ENCODE data around the gene NPPC. TPM values are rescaled to one million over a fixed set of nuclear protein-coding genes. Genes with fewer than 3 reads are reported as not detected.

Gene NPPC
- total RNA-seq, 2 experiments from 2014 or later: not detected

DNA sequence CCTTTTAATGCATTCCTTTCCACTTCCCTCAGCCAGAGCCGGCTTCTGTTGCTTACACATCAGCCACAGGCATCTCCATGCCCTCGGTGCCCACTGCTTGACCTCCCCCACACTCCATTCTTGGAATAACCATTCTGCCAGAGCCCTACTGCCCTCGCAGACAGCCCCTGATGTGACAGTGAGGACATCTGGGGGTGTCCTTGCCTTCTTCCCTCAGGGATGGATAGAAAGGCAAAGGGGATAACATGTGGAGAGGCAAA is 6.4 kb upstream of the NPPC start:
- CTCF ChIA-PET: no interaction called here
- no peak for DNase-seq
- Mint-ChIP-seq H3K4me1 (no peaks in the 10 kb centered on the region), H3K36me3 (no peaks in the 10 kb centered on the region), H3K27ac (no peak overlapping the region), H3K9me3 (ENCODE audit: low read depth) (no peaks in the 10 kb centered on the region), H3K4me3 (no peak overlapping the region), H3K27me3 (peaks cover 24% of the 10 kb centered on the region)
- no peak for ATAC-seq

DNA sequence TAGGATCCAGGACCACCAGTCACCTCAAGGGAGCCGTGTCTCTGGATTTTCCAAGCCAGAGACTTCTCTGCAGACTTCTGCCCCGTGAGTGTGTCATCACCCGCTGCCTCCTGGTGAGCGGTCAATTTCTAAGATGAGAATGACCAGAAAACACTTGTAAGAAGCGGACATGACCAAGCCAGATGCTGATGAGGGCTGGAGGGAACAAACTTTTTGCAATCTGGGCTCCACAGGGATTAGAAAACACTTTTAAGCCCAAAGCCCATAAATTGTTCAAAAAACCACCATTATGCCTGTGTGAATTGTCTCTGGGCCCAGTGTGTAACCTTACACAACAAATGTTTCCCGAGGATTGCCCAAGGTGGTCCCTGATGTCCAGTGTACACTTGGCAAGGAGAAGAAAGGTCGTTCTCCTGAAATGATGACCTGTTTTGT is 5.3 kb upstream of the NPPC start:
- H3K27ac Mint-ChIP-seq: no peak overlapping the region

DNA sequence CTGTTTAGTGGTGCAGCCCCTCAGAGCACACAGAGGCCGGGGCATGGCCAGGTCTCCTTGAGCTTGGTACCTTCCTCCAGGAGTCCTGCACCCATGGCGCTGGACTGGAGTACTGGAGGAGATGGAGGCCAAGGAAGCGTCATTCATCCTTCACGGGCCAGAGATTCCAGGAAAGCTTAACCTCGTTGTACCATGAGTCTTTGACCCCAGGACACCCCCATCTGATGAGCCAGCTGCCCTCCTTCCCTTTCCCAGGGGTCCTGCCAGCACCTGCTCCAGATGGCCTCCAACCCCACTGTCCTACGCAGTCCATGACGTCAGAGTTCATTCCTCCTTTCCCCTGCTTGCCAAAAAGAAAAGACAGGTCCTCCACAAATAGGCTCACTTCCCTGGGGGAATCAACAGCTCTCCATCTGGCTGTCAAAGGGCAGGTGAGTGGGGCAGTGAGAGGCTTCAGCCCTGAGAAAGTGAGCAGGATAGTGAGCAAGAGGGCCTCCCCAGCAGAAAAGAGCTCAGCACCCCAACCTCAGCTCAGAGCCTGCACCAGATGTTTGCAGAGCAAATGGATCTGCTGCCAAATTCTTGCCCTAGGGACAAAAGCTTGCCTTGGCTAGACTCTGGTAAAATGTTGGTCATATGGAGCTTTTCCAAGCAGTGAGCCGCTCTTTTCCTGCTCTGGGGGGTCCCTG is 4.5 kb upstream of the NPPC start:
- DNase-seq: peak; percentile 35
- CTCF ChIA-PET: interaction anchor here (1.1 kb wide), 1 partner anchor 9 kb away, joined by 3 read pairs; no protein-coding TSS in a partner anchor
- H3K4me3 Mint-ChIP-seq: no peak overlapping the region
- ATAC-seq: no peak
- H3K9me3 Mint-ChIP-seq (ENCODE audit: low read depth): no peaks in the 10 kb centered on the region
- no peaks in the 10 kb centered on the region for H3K36me3 Mint-ChIP-seq
- peaks cover 8% of the 10 kb centered on the region for H3K4me1 Mint-ChIP-seq
- no peak overlapping the region for H3K27ac Mint-ChIP-seq
- H3K27me3 Mint-ChIP-seq: peaks cover 33% of the 10 kb centered on the region

More for the DNA sequence above, 5.3 kb upstream of the NPPC start:
- H3K4me1 Mint-ChIP-seq: peaks cover 7% of the 10 kb centered on the region
- no peaks in the 10 kb centered on the region for H3K36me3 Mint-ChIP-seq
- peak; percentile 35 for DNase-seq
- no peak overlapping the region for H3K4me3 Mint-ChIP-seq
- CTCF ChIA-PET: interaction anchor here (1.1 kb wide), 1 partner anchor 10 kb away, joined by 3 read pairs; no protein-coding TSS in a partner anchor
- H3K9me3 Mint-ChIP-seq (ENCODE audit: low read depth): no peaks in the 10 kb centered on the region
- ATAC-seq: no peak
- H3K27me3 Mint-ChIP-seq: peaks cover 35% of the 10 kb centered on the region

DNA sequence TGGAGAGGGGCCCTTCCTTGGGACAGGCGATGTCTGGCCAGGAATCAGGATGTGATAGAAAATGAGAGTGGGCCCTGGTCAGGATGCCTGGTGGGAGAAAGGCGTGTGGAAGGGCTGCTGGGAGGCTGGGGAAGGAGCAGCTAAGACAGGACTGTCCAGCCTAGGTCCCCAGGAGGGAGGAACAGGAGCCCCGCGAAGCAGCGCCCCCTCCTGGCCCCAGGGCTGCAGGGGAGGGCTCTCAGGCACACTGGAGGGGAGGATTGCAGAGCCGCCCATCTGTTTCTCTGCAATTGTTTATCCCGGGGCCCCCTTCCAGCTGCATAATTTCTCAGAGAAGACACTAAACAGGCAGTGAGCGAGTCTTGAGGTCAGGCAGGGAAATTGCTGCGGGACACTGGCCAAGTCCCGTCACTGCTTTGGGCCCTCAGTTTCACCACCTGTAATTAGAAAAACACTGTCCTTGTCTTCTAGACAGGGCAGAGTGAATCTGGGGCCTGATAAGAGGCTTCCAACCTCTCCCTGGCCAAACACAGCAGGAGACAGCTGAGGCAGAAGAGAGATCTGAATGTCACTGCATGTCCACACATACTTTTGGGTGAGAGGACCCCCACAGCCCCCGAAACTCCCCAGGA is 3.9 kb upstream of the NPPC start:
- H3K27ac Mint-ChIP-seq: no peak overlapping the region
- ATAC-seq (no peak), DNase-seq (peak; percentile 42)
- CTCF ChIA-PET: interaction anchor here (1.2 to 15.4 kb wide), 3 partner anchors 209 to 394 kb away, joined by 3 to 153 read pairs (median 5); no protein-coding TSS in a partner anchor
- no peaks in the 10 kb centered on the region for H3K36me3 Mint-ChIP-seq
- no peak overlapping the region for H3K4me3 Mint-ChIP-seq
- peaks cover 33% of the 10 kb centered on the region for H3K27me3 Mint-ChIP-seq
- H3K9me3 Mint-ChIP-seq (ENCODE audit: low read depth): no peaks in the 10 kb centered on the region
- peaks cover 8% of the 10 kb centered on the region for H3K4me1 Mint-ChIP-seq

DNA sequence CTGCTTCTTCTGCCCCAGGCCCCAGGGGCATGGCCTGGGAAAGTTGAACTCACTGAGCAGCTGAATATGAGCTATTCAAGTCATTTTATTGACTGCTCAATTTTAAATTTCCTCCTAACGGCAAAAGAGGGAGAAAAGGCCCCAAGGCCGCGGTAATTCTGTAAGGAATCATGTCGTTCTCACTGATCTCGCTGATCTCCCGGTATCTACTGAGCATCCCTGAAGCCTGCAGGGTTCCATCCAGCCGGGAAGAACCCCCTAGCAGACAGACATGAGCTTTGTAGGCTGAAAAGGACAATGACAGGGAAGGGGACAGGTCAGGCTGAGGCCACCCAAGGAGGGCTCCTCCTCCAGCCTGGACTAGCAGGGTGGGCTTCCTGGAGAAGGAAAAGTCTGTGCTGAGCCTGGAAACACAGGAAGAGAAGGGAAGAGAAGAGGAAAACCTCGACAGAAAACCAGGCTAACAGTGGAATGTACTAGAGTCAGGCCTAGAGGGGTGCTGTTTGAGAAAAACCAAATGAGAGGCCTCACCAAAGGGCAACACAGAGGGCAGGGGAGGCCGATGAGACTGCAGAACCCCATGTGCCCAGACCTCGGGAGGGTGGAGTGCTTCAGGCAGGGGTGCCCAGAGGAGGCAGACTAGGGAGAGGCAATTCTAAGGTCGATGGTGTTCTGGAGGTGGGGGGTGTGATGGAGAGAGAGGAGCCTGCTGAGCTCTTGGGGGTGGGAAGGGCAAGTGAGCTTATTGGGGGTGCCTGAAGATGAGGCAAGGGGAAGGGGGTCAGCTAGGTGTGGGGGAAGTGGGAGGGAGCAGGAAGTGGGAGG is 2.9 kb upstream of the NPPC start:
- ATAC-seq (no peak), DNase-seq (peak; percentile 36)
- Mint-ChIP-seq H3K36me3 (no peaks in the 10 kb centered on the region), H3K9me3 (ENCODE audit: low read depth) (no peaks in the 10 kb centered on the region), H3K27ac (no peak overlapping the region), H3K4me3 (no peak overlapping the region), H3K27me3 (peaks cover 42% of the 10 kb centered on the region), H3K4me1 (peaks cover 9% of the 10 kb centered on the region)
- CTCF ChIA-PET: interaction anchor here (1.1 to 15.4 kb wide), 7 partner anchors 12 to 395 kb away, joined by 3 to 153 read pairs (median 3); no protein-coding TSS in a partner anchor

DNA sequence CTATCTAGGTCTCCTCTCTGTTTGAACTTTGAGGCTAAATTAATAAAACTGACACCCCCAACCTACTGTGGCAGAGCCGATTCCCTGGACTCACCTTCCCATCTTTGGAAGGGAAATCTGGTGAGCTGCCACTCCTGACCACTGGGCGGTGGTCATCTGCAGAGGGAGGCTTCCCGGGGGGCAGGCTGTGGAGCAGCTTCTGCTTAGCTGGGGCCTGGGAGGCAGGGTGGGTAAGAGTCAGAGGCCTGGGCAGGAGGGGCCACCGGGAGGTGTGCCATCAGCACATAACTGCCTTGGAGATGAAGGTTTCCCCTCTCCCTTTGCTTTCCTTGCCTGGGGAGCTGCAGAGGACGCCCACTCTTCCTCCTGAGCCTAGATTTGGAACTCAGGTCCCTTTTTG is 2.3 kb upstream of the NPPC start:
- H3K9me3 Mint-ChIP-seq (ENCODE audit: low read depth): no peaks in the 10 kb centered on the region
- peak; percentile 37 for DNase-seq
- no peak for ATAC-seq
- H3K4me3 Mint-ChIP-seq: no peak overlapping the region
- H3K36me3 Mint-ChIP-seq: no peaks in the 10 kb centered on the region
- peaks cover 49% of the 10 kb centered on the region for H3K27me3 Mint-ChIP-seq
- H3K4me1 Mint-ChIP-seq: peaks cover 9% of the 10 kb centered on the region
- CTCF ChIA-PET: interaction anchor here (1.1 to 15.4 kb wide), 6 partner anchors 13 to 396 kb away, joined by 3 to 153 read pairs (median 3); no protein-coding TSS in a partner anchor
- H3K27ac Mint-ChIP-seq: no peak overlapping the region

DNA sequence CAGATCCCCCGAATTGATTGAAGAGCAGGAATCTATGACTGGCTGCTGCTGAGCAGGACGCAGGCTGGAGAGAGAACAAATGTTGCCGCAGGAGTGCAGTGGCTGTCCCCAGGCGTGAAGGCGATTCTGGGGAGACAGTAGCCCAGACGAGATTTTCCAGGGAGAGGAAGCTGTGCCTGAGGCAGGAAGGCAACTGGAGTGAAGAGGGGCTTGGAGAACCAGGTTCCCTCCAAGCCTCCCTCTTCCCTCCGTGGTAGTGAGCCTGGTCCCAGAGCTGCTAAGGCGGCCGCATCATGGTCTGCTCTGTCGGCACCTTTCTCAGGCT is 1.3 kb upstream of the NPPC start:
- Mint-ChIP-seq H3K4me3 (no peak overlapping the region), H3K27ac (no peak overlapping the region), H3K4me1 (peaks cover 9% of the 10 kb centered on the region), H3K27me3 (peaks cover 52% of the 10 kb centered on the region), H3K9me3 (ENCODE audit: low read depth) (no peaks in the 10 kb centered on the region), H3K36me3 (no peaks in the 10 kb centered on the region)
- DNase-seq (no peak), ATAC-seq (no peak)
- CTCF ChIA-PET: interaction anchor here (1.5 to 15.4 kb wide), 4 partner anchors 27 to 396 kb away, joined by 3 to 153 read pairs (median 12); no protein-coding TSS in a partner anchor

DNA sequence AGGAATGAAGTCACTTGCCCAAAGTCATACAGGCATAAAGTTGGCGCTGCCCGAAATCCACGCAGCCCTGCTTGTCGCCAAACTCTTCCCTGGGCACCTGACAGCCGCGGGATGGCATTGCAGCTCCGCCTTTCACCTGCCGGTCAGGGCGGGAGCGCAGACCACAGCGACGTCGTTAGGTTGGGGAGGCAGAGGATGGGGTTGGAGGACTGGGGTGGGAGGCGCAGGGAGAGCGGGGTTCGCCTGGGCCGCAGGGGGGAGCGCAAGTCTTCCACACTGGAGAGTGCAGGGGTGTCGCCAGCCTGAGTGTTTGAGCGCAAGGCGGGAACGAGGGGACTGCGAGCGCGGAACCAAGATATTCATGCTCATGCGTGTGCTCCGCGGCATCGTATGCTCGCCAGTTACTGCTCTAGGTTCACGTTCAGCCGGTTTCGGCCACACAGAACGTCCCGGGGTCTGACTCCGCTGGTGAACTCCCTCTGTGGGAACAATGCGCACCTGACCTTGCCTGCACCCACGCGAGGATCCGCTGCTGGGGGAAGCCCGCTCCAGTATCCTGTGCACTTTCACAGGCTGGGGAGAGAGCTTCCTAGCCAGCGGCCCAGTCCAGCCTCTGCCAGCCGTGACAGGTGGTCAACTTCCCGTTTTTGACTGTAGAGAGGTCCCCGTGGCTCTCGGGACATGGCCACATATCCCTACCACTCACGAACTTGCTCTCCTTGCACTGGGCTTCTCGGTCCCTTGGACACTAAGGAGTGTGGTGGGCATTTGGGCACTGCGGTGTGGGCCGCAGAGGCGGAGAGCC is 767 bp upstream of the NPPC start:
- peak; percentile 57 for DNase-seq
- no peak overlapping the region for H3K27ac Mint-ChIP-seq
- H3K36me3 Mint-ChIP-seq: no peaks in the 10 kb centered on the region
- peaks cover 52% of the 10 kb centered on the region for H3K27me3 Mint-ChIP-seq
- H3K4me3 Mint-ChIP-seq: peak overlapping the region; percentile 48
- CTCF ChIA-PET: interaction anchor here (0.6 to 15.4 kb wide), 11 partner anchors 214 to 512 kb away, joined by 3 to 153 read pairs (median 6); no protein-coding TSS in a partner anchor
- no peak for ATAC-seq
- H3K9me3 Mint-ChIP-seq (ENCODE audit: low read depth): no peaks in the 10 kb centered on the region
- peaks cover 9% of the 10 kb centered on the region for H3K4me1 Mint-ChIP-seq

DNA sequence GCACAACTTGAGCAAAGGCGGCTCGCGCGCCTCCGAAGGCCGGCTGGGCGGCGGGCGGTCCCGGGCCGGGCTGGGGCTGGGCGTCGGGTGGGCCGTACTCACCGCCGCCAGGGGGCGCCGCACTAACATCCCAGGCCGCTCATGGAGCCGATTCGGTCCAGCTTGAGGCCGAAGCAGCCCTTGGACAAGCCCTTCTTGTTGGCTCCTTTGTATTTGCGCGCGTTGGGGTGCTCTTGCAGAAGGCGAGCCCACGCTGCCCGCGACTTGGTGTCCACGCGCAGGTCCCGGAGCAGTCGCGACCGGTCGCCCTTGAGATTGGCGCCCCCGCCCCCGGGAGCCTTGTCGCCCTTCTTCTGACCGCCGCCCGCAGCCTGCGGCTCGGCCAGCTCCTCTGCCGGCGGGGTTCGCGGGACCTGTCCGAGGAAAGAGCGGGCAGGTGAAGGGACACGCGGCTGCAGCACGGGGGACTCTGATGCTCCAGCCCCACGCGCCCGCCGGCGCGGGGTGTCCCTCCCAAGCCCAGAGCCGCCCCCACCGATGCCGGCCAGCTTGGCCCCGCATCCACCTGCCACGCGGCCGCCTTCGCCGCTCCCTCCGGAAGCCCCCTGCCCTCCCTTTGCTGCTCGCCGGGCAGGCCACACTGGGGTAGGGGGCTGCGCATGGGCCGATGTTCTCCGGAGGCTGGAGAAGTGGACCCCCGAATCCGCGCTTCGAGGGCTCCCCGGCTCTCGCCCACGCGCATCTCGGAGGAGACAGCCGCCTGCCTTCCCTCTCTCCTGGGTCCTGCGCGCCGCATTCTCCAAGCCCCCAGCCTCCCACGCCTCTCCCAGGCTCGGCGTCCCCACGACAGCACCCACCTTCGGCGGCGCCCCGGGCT is 655 bp downstream of the NPPC start:
- CTCF ChIA-PET: interaction anchor here (0.7 to 15.4 kb wide), 24 partner anchors 9 to 605 kb away, joined by 3 to 153 read pairs (median 4); no protein-coding TSS in a partner anchor
- H3K36me3 Mint-ChIP-seq: no peaks in the 10 kb centered on the region
- H3K27me3 Mint-ChIP-seq: peaks cover 53% of the 10 kb centered on the region
- H3K9me3 Mint-ChIP-seq (ENCODE audit: low read depth): no peaks in the 10 kb centered on the region
- H3K27ac Mint-ChIP-seq: no peak overlapping the region
- DNase-seq (peak; percentile 73), ATAC-seq (peak; percentile 73)
- H3K4me1 Mint-ChIP-seq: peaks cover 9% of the 10 kb centered on the region
- peak overlapping the region; percentile 43 for H3K4me3 Mint-ChIP-seq

DNA sequence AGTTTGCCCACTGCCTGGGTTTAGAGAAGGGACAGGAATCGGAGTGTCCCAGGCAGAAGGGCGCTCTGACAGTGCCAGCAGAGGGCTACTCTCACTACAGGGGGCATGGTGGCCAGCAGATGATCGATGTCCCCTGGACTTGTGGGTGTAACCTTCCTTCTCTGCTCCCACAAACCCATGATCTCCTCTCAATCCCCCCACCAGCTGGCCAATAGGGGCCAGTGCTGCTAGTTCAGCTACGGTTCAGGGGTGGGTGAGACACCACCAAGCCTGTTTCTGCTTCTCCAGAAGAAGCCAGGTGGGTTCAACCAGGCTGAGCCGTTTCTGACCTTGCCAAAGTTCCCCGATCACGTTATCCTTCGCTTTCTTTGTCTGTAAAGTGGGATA is 1.3 kb downstream of the NPPC start:
- DNase-seq (no peak), ATAC-seq (peak; percentile 3)
- Mint-ChIP-seq H3K4me3 (no peak overlapping the region), H3K9me3 (ENCODE audit: low read depth) (no peaks in the 10 kb centered on the region), H3K27ac (no peak overlapping the region), H3K4me1 (peaks cover 9% of the 10 kb centered on the region), H3K27me3 (peaks cover 53% of the 10 kb centered on the region), H3K36me3 (no peaks in the 10 kb centered on the region)
- CTCF ChIA-PET: interaction anchor here (1.0 to 15.4 kb wide), 18 partner anchors 8 to 606 kb away, joined by 3 to 153 read pairs (median 6); no protein-coding TSS in a partner anchor

DNA sequence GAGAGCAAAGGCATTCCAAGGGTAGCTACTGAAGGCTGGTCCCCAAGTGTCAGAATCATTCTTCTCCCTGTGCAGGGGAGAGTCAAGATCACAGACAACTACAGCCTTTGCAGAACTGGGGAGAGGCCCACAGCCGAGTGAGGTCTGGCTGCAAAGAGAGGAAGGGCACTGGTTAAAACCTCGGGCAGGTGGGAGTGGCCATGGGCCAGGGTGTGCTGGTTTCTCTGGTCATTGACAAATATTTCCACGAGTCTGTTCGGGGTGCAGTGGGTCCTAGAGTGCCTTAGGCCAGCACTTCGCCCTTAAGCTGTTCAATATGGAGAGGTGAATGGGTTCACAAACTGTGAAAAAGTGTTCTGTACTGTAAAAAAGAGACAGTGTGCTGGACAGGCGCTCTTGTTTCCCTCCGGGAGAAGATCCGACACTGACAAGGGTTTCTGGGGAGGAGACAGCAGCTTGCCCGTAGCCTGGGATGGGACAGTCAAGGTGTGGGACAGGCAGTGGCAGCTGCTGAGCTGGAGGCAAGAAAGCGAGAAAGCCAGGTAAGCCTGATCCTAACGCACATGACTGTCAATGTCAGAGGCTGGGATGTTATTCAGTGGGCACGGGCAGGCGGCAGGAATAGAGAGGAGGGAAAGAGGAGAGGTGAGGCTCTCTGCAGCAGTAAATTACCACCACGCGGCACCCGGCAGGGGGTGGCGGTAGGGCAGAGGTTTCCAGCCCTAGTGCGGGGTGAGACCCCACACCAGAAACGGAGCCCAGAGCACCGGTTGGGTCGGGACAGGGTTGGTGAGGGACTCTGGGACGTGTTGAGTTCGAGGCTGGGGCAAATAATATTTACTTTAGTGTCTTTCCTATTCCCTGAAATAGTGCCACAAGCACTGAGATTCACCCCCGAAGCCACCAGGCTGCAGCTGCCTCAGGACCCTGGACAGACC is 2.0 kb downstream of the NPPC start:
- Mint-ChIP-seq H3K27me3 (peaks cover 53% of the 10 kb centered on the region), H3K4me3 (no peak overlapping the region), H3K36me3 (no peaks in the 10 kb centered on the region), H3K27ac (no peak overlapping the region), H3K9me3 (ENCODE audit: low read depth) (no peaks in the 10 kb centered on the region), H3K4me1 (peaks cover 9% of the 10 kb centered on the region)
- no peak for ATAC-seq
- DNase-seq: no peak
- CTCF ChIA-PET: interaction anchor here (0.8 to 15.4 kb wide), 13 partner anchors 11 to 598 kb away, joined by 3 to 153 read pairs (median 6); no protein-coding TSS in a partner anchor
